Effector memory CD8-positive, alpha-beta T cell (primary cell): ENCODE measurements around the gene MAFG.
A peak's percentile ranks its signal among the peaks of the same experiment; 100 is the strongest.

Experiments used
- ATAC-seq: fragments of 150-1000 bp; cut with Tn5 transposase; replicated peaks from 2 replicates; pipeline ENCODE4 v1.10.0; 2021; ENCODE audit warnings: mild to moderate bottlenecking, moderate library complexity
- DNase-seq, 3 experiments: peaks; one replicate each; pipeline ENCODE4 v3.0.0; 2021
- H3K27ac Mint-ChIP-seq, 2 donors: one replicate each; pipeline ENCODE4 v1.8.0; 2022; ENCODE audit warnings: mild to moderate bottlenecking in 2 of 2, mixed read lengths in 2 of 2, moderate library complexity in 2 of 2
- H3K27me3 Mint-ChIP-seq, 2 donors: one replicate each; pipeline ENCODE4 v1.8.0; 2022; ENCODE audit warnings: mixed read lengths in 2 of 2
- H3K36me3 Mint-ChIP-seq: one replicate; pipeline ENCODE4 v1.8.0; 2022; ENCODE audit warnings: mild to moderate bottlenecking, moderate library complexity, mixed read lengths; ENCODE audit not compliant: insufficient read depth
- H3K4me1 Mint-ChIP-seq, 2 donors: one replicate each; pipeline ENCODE4 v1.8.0; 2022; ENCODE audit warnings: low read depth in 2 of 2, mixed read lengths in 2 of 2
- H3K4me3 Mint-ChIP-seq, 2 donors: one replicate each; pipeline ENCODE4 v1.8.0; 2022; ENCODE audit warnings: mild to moderate bottlenecking in 2 of 2, mixed read lengths in 2 of 2, moderate library complexity in 2 of 2
- H3K9me3 Mint-ChIP-seq, 2 donors: one replicate each; pipeline ENCODE4 v1.8.0; 2022; ENCODE audit warnings: mixed read lengths in 2 of 2

Gene MAFG

DNA sequence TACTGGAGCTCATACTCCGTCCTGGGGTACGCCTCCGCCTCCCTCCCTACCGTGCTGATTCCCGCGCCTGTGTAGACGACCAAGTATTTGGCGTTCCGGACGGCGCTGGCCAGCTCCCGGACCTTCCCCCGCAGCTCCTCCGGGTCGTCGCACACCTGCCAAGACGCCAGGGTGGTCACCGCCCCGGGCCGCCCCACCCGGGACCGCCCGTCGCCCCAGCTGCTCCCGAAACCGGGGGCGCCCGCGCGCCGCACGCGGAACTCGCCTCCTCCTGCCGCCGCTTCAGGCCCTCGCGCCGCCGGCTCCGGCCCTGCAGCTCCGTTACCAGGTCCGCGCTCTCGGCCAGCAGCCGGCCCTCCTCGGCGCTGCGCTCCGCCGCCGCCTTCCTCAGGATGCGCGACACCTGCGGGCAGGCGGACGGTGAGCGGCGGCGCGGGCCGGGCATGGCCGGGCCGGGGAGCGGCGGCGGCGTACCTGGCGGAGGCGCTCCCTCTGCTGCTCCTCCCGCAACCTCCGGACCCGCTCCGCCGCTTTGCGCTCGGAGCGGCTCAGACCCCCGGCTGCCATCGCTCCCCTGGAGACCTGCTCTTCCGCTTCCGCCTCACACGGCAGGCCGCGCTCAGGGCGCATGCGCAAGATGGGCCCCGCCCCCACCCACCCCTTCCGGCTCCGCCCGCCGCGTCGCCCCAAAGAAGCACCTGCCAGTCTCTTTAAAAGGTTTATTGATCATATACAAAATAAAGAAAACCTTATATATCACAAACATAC lies 9.8 kb downstream of the MAFG start, which contains the start of gene SIRT7:
TSS of gene SIRT7 (minus strand) at position 612 of the 768 bp plus-strand sequence. CDS start at position 567, 45 bp downstream.
- Mint-ChIP-seq H3K4me1 (peaks cover 19 to 20% of the 10 kb centered on the region in 2 donors), H3K36me3 (peaks cover 54% of the 10 kb centered on the region)

DNA sequence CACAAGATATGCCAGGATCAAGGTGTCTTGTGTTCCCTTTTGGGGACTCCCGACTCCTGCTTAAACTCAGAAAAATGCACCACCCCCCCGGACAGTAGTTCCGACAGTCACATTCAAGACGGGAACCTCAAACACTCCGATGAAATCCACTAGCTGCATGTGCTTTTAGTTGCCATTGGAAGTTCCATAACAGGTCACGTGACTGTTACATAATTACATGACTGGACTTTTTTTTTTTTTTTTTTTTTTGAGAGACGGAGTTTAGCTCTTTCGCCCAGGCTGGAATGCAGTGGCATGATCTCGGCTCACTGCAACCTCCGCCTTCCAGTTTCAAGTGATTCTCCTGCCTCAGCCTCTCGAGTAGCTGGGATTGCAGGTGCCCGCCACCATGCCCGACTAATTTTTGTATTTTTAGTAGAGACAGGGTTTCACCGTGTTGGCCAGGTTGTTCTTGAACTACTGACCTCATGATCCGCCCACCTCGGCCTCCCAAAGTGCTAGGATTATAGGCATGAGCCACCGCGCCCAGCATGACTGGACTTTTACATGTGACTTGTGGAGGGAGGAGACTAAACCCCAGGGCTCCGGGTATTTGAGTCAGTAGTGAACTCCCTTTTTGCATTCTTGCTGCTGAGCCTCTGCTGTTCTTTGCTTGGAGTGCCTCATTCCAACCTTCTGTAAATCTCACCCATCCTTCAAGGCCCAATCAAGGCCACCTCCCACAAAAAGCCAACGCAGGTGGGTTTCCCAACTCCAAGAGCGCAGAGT lies 11.1 kb downstream of the MAFG start:
- Mint-ChIP-seq H3K4me3 (peak overlapping the region; percentile 85 to 90), H3K9me3 (no peaks in the 10 kb centered on the region), H3K27ac (peak overlapping the region in 1 of 2 donors; percentile 86), H3K36me3 (peaks cover 63% of the 10 kb centered on the region), H3K27me3 (no peaks in the 10 kb centered on the region), H3K4me1 (peaks cover 23 to 24% of the 10 kb centered on the region in 2 donors)
- DNase-seq (no peak), ATAC-seq (no peak)

More for the DNA sequence above, 9.8 kb downstream of the MAFG start, which contains the start of gene SIRT7:
- Mint-ChIP-seq H3K9me3 (no peaks in the 10 kb centered on the region), H3K4me3 (peak within 1 kb of the TSS; percentile 85 to 90), H3K27ac (peak within 1 kb of the TSS; percentile 86 to 90), H3K27me3 (no peaks in the 10 kb centered on the region)
- peak; percentile 91 for ATAC-seq
- DNase-seq, result peak; percentile 65 to 71 (median 69)

DNA sequence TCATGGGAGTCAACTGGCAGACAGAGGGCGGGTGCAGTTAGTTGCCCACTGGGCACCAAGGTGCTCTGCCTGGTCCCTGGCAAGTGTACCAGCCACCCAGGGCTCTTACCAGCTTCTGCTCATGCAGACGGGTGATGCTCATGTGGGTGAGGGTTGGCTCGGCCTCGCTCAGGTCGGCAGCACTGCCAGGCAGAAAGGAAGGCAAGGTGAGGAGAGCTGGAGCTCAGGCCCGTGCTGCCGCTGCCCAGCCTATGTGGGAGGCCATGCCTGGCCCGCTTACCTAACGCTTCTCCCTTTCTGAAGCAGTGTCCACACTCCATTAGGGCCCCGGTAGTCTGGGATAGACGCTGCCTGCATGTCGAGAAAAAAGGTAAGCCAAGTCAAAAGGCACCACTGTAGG lies 12.2 kb downstream of the MAFG start:
- Mint-ChIP-seq H3K4me1 (peaks cover 23 to 24% of the 10 kb centered on the region in 2 donors), H3K4me3 (peak overlapping the region in 1 of 2 donors; percentile 29), H3K36me3 (peaks cover 54% of the 10 kb centered on the region), H3K9me3 (no peaks in the 10 kb centered on the region), H3K27me3 (no peaks in the 10 kb centered on the region), H3K27ac (no peak overlapping the region)
- ATAC-seq (no peak), DNase-seq (no peak)

DNA sequence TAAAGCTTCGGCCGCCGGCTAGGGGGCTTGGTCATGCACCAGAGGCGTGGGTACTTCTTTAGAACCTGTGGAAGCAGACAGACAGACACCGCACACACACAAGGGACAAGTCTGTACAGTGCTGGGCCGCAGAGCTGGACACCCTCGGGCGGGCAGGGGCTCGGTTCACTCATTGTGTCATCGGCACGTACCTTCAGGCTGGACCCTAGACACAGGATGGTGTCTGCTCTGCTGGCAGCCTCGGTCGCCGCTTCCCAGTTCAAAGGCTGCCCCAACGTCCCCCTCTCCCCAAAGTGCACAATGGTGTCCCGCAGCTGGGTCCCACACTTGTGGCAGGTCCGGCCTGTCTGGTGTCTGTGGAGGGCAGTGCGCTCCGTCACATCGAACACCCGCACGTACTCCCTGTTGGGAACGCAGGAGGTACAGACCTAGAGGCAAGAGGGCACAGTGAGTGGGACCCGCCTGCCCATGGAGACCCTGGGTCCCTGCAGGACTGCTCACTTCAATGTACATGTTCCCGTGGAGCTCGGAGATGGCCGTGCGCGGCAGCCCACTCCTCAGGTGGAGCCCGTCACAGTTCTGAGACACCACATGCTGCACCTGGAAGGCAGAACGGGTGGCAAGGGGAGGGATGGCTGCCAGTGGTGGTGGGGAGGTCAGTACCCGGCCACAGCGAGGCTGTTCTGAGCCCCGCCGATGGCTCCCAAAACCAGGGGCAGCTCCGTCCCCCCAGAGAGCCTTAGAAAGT lies 13.3 kb downstream of the MAFG start:
- Mint-ChIP-seq H3K36me3 (peaks cover 49% of the 10 kb centered on the region), H3K9me3 (no peaks in the 10 kb centered on the region), H3K27me3 (no peaks in the 10 kb centered on the region), H3K4me3 (no peak overlapping the region), H3K27ac (no peak overlapping the region), H3K4me1 (peaks cover 27% of the 10 kb centered on the region in 2 donors)
- DNase-seq, result no peak
- no peak for ATAC-seq

DNA sequence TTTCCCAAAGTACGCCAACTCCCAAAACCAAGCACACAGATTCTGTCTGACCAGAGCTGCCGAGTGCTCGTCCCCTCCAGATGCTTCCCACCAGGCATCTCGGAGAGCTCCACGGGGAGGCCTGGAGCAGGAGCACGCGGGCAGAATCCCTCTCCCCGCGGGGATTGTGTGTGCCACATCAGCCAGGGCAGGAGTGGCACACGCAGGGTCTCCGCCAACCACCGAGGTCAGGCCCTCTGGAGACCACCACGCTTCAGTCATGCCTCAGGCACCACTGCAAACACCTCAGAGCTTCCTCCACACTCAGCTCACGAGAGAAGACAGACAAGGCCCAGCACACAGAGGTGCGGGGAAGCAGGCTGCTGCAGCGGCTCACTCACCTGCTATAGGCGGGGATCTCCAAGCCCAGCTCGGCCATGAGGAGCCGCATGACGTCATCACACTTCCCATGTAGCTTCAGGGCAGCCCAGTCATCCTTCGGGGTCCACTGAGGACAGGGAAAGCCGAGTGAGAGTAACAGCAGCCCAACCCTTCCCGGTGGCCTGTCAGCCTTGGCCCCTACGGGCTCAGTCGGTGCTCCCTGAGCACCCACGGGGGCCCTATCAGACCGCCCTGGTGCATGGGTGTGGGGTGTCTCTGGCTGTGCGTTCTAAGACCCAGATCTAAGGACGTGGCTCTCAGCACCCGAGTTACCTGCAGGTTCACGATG lies 14.0 kb downstream of the MAFG start:
- H3K36me3 Mint-ChIP-seq, result peaks cover 49% of the 10 kb centered on the region
- no peak overlapping the region for H3K27ac Mint-ChIP-seq
- no peak overlapping the region for H3K4me3 Mint-ChIP-seq
- H3K9me3 Mint-ChIP-seq, result no peaks in the 10 kb centered on the region
- H3K4me1 Mint-ChIP-seq, result peaks cover 24 to 27% of the 10 kb centered on the region in 2 donors
- DNase-seq (no peak), ATAC-seq (no peak)
- no peaks in the 10 kb centered on the region for H3K27me3 Mint-ChIP-seq

DNA sequence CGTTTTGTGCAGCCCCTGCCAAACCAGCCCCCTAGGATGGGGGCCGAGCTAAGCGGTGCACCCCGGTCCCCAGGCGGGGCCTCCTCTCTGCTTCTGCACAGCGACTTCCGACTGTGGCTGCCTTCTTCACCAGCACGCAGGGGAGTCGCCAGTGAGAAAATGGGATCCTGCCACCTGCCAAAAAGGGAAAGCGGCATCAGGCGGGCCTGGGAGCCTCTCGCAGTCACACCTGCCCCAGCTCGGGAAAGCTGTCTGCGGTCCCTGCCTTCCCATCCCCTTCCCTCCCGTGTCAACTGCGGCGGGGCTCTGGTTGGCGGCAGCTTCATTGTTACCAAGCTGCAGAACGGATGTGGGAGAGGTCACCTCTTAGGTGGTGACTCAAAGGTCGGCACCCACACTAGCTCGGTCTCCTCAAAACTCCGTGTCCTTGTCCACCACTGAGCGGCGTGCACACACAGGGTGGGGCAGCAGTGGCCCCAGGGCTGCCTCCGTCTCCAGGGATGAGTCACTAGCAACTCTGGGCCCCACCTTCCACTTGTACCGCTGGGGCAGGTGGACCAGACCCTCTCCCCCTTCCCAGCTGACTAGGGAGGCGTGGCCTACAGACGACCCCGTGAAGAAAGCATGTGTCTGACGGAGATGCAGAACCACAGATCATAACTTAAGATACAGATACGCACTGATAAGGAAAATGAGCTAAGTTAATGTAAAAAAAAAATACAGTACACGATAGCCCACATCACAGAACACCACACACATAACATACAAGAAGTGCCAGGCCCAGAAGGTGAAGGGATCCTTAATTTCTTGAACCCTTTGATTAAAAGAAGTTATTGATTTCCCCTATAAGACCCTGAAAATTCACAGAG lies 14.9 kb downstream of the MAFG start:
- DNase-seq, result no peak

DNA sequence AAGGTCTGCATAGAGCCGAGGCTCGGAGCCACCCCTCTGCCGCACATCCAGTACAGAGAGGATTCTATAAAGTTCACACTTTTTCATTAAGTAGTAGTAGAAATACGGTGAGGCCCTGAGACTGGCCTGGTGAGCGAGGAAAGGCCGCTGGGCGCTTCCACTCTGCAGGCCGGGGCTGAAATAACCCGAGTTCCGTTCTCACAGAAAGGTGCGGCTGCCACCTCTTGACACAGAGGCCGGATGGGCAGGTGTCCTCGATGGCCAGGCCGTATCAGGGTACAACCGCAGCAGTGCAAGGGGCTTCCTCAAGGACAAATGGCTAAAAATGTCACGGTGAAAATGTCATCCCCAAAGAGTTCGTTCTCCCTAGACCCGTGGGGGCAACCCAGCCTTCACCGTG lies 15.6 kb downstream of the MAFG start:
- ATAC-seq (no peak), DNase-seq (no peak)
- peak overlapping the region in 1 of 2 donors; percentile 84 for H3K27ac Mint-ChIP-seq
- no peaks in the 10 kb centered on the region for H3K27me3 Mint-ChIP-seq
- H3K9me3 Mint-ChIP-seq, result no peaks in the 10 kb centered on the region
- H3K4me1 Mint-ChIP-seq, result peaks cover 14 to 18% of the 10 kb centered on the region in 2 donors
- peak overlapping the region; percentile 75 to 76 for H3K4me3 Mint-ChIP-seq
- H3K36me3 Mint-ChIP-seq, result peaks cover 45% of the 10 kb centered on the region

More for the DNA sequence above, 14.9 kb downstream of the MAFG start:
- Mint-ChIP-seq H3K36me3 (peaks cover 45% of the 10 kb centered on the region), H3K27ac (peak overlapping the region in 1 of 2 donors; percentile 84), H3K9me3 (no peaks in the 10 kb centered on the region), H3K4me1 (peaks cover 19 to 22% of the 10 kb centered on the region in 2 donors), H3K4me3 (peak overlapping the region in 1 of 2 donors; percentile 75), H3K27me3 (no peaks in the 10 kb centered on the region)
- ATAC-seq, result no peak

DNA sequence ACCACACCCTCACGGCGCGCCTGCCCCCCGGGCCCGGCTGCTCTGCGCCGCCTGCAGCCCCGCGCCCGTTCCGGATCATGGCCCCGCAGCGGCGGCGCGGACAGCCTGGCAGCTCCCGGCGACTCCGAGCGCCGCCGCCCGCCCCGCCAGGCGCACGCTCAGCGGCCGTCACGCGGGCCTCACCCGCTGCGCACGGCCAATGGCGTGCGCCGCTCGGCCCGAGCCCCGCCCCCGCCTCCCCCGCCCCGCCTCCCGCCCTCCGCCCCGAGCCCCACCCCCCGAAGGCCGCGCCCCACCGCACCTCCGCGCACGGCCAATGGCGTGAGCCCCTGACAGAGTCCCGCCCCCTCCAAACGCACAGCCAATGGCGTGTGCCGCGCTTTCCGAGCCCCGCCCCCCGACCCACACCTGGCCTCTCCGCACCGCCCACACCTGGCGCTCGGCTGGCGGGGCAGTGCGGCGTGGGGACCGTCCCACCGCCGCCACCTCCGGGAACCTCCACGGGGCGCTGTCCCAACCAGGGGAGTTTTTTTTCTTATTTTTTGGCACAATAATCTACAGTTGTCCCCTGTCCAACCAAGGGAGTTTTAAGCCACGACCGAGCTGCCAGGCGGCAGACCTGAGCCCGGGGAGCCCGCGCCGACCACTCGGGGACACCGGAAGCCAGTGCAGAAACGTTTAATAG lies 16.1 kb downstream of the MAFG start, which contains the start of gene PCYT2:
TSS of gene PCYT2 (minus strand) at position 123 of the 685 bp plus-strand sequence. CDS start at position 79, 44 bp downstream.
- Mint-ChIP-seq H3K36me3 (peaks cover 43% of the 10 kb centered on the region), H3K4me1 (peaks cover 11 to 15% of the 10 kb centered on the region in 2 donors), H3K4me3 (peak within 1 kb of the TSS; percentile 75 to 77), H3K27me3 (no peaks in the 10 kb centered on the region), H3K27ac (peak within 1 kb of the TSS in 1 of 2 donors; percentile 84), H3K9me3 (no peaks in the 10 kb centered on the region)
- peak; percentile 91 for ATAC-seq
- peak; percentile 81 to 90 (median 87) for DNase-seq

DNA sequence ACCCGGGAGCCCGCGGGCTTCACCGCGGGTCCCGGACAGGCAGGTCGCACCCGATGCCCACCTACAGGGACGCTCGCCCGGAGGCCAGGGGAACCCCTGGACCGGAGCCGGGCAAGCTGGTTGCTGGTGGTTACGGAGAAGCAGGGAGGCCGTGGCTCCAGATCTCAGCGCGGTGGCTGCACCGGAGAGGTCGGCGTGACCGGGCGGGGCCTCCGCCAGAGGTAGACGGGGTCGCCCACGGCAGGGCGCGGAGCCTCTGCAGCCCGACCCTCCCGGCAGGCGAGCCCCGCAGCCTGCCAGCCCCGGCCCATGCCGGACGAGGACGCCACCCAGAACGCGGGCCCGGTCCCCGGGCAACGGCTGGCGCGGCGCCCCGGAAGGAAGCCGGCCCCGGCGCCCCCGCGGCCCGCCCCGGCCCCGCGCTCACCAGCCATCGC lies 16.7 kb downstream of the MAFG start:
- Mint-ChIP-seq H3K4me1 (peaks cover 10 to 14% of the 10 kb centered on the region in 2 donors), H3K36me3 (peaks cover 37% of the 10 kb centered on the region), H3K27me3 (no peaks in the 10 kb centered on the region), H3K4me3 (peak overlapping the region; percentile 71 to 77), H3K9me3 (no peaks in the 10 kb centered on the region), H3K27ac (no peak overlapping the region)
- ATAC-seq (no peak), DNase-seq (no peak)

DNA sequence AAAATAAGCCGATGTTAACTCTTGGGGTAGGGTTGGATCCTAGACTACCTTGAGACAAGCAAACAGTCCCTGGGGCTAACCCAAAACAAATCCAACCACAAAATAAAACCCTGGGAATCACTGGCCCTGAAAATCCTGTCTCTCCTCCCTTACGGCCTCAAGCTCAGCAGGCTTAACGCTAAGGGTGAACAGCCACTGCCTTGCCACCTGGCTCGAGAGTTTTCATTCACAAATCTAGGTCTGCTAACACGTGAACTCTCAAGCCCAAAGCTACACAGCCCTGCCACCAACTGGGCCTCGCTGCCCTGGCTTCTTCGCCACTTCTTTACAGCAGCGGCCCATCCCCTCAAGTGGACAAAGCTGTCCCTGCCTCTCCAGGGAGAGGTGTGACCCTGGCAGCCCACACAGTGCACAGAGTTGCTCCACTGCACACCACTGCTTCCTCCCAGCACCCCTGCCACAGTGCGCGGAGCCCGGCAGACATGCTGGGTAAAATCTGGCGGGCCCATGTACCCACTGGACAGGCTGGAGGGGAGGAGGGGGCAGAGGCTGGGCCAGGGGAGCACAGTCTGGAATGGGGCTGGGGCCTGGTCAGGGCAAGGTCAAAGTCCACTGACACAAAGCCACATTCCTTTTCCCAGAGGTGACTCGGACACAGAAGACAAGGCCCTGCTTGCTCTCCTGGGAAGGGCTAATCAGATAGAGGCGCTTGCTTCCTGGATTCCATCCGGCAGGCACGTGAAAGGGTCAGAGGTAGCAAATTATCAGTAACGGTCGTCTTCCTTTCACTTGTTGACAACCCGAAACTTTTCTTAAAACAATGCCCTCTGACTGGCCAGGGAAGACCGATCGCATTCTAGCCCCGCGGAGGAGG lies 17.3 kb downstream of the MAFG start:
- DNase-seq (no peak), ATAC-seq (no peak)
- Mint-ChIP-seq H3K4me1 (peaks cover 8 to 11% of the 10 kb centered on the region in 2 donors), H3K27me3 (no peaks in the 10 kb centered on the region), H3K36me3 (peaks cover 33% of the 10 kb centered on the region), H3K4me3 (peak overlapping the region; percentile 71 to 77), H3K9me3 (no peaks in the 10 kb centered on the region), H3K27ac (no peak overlapping the region)

DNA sequence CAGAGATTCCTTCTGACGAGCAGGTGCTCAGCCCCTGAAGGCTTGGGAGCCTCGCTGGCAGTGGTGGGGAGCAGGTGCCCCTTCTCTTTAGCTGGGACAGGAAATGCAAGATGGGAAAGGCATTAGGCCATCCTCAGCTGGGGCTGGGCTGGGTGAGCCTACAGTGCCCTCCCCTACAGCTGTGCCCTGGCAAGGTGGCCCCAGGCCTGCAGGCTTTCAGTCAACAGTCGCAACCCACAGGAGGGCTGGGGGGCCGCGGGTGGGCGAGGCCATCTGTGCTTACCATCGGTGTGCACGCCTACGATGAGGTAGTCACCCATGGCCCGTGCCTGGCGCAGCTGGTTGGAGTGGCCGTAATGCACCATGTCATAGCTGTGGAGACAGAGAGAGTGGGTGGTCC lies 18.3 kb downstream of the MAFG start:
- H3K36me3 Mint-ChIP-seq, result peaks cover 25% of the 10 kb centered on the region

More for the DNA sequence above, 18.3 kb downstream of the MAFG start:
- Mint-ChIP-seq H3K27ac (no peak overlapping the region), H3K4me1 (peaks cover 8 to 11% of the 10 kb centered on the region in 2 donors), H3K27me3 (no peaks in the 10 kb centered on the region), H3K9me3 (no peaks in the 10 kb centered on the region), H3K4me3 (peak overlapping the region in 1 of 2 donors; percentile 71)
- DNase-seq (no peak), ATAC-seq (no peak)
